HG03432 (cell line): ENCODE measurements around the gene HPX.

ENCODE experiments used
- ATAC-seq: cut with Tn5 transposase; IDR thresholded peaks from one replicate; pipeline ENCODE4 v1.9.1; 2021; ENCODE audit warnings: mild to moderate bottlenecking, moderate library complexity; ENCODE audit not compliant: unreplicated experiment

HPX gene

DNA sequence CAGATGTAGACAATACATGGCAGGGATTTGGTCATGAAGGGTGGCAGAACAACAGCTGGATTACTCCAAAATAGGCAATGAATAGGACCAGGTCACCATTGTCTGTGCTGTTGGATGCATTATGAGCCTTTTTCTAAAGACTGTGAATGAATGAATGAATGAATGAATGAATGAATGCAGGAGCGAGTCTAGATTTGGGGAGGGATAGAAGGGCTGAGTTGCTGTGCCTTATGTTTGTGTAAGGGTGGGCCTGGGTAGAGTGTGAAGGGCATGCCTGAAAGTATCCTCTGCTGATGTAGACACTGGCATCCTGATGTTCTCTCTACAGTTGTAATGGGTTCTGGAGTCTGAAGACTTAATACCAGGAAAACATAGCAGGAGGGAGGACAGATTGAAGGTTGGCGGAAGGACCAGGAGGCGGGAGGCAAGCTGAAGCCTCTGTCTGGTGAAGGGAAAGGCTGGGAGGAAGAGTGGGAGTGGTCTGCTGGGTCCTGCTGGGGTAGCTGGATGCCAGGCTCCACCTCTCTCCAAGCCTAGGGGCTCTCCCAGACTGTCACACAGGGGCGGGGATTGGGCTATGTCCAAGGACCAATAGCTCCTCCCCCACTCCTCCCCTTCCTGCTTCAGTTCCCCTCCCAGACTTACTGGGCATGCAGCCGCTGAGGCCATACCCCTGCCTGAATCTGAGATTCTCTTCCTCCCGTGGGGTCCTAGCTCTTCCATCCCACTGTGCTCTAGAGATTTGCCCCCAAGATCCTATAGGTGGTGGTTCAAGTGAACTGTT lies 28.1 kb upstream of the HPX start:
- ATAC-seq, result peak; percentile 77

DNA sequence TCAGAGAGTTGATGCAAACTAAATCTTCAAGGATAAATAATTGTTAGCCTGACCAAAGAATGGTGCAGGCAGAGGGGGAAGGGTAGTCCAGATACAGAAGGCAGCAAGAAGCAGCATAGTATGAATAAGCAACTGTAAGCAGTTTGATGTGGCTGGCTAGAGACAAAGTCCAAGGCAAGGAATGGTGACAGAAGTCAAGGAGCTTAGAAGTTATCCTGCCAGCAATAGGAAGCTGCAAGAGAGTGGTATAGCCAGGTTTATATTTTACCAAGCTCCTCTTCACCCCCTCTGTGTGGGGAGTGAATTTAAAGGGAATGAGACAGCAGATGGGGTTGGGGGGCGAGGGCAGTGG lies 18.3 kb upstream of the HPX start:
- no peak for ATAC-seq

DNA sequence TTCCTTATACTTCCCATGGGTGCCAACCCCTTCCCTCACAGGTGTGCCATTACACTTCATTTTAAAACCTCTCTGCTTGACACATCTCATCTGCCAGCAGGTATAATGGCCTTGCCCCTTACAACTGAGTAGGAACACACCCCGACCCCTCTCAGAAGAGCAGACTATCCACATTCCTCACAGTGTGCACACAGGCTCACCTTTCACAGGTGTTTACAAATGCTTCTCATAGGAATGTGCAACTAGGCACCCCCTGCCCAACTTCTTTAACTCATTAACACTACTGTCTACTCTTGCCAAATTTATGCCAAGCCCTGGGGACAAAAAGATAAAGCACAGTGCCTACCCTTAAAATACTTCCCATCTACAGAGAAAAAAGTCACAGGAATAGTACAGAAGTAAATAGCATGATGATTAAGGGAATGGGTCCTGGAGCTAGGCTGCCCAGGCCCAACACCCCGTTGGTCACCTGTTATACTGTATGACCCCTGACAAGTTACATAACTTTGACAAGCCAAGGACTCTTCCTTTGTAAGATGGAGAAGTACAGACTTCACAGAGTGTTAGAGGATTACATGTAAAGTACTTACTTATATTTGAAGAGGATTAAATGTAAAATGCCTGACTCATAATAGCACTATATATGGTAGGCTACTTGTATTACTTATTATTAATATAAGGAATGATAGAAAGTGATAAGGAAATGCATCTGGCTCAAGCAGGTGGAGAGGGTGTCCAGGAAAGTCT lies 17.7 kb upstream of the HPX start:
- ATAC-seq, result no peak

DNA sequence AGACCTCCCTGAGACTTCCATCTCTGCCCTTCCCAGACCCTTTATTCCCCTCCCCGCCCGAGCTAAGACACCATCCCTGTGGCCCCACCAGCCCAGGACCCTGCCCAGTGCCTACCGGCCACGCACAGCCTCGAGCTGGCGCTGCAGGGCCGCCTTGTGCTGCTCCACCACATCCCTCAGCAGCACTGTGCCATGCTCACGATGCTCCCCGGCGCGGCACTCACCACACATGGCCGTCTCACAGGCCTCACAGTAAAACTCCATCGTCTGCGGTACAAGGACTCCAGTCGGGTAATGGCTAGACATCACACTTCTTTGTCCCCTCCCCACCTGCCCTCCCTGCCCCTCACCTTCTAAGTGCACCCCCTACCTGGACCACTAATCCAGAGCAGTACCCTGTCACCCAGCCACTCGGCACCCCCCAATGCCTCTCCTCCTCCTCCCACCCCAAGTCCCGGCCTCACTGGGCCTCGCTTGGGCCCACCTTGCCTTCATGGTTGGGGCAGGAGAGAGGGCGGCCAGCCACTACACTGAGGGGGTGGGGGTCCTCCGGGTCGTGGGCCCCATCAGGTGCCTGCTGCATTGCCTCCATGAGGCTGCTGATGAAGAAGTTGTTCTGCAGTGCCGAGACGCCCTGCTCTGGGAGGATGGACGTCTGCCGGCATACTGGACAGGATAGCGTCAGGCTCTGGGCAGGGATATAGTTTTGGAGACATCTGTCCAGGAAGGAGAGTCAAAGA lies 17.0 kb upstream of the HPX start:
- ATAC-seq, result no peak

DNA sequence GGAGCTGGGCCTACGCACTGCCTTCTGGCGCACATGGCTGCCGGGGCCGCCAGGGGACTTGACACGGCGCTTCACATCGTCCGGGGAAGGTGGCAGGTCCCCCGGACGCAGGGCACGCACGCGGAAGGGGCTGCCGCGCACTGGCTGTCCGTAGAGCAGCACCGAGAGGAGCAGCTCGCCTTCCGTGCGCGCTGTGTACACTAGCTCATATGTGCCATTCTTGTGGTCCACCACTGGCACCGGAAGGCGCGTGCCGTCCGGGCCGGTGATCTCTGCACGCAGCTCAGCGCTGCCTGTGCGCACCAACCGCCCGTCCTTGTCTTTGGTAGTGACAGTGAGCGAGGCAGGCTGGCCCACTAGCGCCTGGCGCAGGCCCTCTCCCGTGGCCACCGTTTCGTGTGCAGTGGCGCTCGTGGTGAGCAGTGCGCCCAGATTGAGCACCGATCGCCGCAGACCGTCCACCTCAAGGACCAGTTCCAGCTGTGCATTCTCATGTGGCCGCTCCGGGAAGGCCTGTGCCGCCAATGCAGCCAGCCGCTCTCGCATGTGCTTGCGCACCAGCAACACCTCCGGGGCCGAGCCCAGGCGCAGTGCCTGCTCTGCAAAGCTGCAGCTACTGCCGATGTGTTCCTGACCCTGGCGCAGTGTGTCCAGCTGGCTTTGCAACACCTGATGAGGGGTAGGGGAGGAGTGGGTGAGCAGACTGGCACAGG lies 15.7 kb upstream of the HPX start:
- ATAC-seq, result no peak

DNA sequence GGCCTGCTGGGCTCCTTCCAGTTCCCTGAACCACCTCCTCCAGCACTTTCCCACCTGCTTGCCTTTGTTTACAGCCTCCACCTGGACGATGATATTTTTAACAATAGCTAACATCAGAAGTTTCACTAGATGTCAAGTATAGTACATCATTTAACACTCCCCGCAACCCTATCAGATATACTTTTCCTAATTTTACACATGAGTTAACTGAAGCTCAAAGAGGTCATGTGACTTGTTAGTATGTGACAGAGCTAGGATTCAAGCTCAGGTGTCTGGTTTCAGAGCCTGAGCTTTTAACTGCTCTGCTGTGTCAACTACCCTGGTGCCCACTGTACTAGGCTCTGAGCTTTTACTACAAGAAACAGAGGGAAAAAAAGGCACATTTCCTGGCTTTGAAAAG lies 14.3 kb upstream of the HPX start:
- ATAC-seq, result no peak

DNA sequence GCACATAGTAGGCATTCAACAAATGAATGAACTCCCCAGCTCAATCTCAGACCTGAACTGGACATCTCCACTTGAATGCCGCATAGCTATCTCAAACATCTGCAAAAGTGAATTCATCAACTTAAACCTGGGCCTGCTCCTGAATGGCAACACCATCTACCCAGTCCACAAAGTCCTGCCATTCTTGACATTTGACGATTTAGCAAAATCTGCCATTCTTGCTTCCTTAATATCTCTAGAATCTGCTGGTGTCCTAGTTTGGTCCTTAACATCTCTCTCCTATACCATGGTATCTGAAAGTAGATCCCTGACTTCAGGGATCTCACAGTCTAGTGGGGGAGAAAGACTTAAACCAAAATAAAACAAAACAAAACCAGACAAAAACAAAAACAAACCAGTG lies 12.4 kb upstream of the HPX start:
- ATAC-seq, result no peak

DNA sequence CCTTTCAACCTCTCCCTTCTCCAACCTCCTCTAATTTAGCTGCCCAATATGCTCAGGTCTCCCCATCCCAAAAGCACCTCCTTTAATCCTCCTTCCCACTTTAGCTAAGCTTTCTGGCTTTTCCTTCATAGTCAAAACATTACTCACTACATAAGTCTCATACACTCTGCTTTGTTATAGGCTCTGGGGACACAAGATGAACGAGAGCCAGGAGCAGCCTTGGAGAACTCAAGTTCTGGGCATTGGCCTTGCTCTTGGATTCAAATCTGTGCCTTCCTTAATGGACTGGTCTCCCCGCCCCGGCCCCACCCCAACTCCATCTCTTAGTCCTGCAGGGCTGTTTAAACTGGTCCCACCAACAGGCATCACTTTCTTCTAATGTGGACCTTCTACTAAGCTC lies 11.4 kb upstream of the HPX start:
- no peak for ATAC-seq

DNA sequence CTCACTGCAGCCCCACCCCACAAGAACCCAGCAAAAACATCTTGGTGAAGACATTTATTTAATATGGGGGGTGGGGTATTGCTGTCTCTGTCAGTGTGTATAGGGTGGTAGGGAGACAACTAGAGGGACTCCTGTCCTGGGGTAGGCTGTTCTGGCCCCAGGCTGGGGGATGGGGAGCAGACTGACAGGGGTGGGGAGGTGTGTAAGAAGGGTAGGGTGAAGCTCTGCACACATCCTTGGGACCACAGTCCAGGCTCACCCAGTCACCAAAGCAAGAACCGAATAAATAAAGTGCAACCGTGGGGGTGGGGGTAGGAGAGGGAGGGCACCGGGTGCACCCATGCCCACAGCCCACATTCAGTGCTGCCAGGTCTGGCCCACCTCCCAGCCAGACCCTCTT lies 7.8 kb upstream of the HPX start:
- no peak for ATAC-seq

DNA sequence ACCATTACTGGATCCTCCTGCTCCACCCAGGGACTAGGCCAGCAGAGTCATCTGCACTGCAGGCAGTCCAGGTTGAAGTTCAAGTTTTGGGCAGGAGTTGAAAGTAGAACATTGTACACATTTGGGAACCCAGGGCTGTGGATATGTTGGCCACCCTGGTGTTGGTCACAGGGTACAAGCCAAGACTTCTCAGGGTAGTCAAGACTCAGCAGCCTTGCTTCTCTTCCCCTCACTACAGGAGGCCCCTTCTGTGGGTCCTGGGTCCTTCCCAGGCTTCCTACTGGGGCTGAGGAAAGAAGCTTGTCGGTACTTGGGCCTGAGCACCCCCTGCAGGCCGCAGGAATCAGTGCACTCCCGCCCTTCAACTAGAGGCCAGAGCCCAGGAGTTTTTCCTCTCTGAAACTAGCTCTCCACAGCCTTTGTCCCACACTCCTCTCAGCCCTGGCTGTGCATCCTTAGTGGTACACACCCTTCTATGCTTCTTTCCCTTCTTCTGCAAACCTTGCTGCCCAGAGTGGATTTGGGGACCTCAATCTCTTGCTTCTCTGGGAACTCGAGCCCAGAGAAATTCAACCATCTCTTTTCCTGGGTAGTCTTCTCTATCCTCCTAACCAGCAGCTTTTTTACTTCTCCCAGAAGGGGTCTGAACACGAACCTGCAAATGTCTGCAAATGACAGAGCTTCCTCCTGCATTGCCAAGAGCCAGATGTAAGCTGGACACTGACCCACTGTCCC lies 2.6 kb upstream of the HPX start:
- peak; percentile 86 for ATAC-seq

DNA sequence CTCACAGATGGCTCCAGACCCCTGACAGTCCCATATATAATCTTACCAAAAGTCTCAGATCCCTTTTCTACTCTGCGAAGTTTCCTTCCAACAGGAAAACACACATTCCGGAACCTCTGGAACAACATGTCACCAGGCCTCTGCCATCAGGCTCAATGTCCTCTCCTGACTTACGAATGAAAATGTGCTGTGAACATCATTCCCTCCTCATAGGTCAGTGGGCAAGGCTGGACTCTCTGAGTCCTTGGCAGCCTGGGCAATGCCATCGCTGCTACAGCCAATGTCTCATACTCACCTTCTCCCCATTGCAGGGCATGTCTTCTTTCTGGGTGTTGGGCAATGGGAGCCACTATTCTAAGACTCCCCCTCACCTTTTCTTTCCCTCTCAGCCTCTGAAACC lies 1.7 kb upstream of the HPX start:
- ATAC-seq, result no peak

DNA sequence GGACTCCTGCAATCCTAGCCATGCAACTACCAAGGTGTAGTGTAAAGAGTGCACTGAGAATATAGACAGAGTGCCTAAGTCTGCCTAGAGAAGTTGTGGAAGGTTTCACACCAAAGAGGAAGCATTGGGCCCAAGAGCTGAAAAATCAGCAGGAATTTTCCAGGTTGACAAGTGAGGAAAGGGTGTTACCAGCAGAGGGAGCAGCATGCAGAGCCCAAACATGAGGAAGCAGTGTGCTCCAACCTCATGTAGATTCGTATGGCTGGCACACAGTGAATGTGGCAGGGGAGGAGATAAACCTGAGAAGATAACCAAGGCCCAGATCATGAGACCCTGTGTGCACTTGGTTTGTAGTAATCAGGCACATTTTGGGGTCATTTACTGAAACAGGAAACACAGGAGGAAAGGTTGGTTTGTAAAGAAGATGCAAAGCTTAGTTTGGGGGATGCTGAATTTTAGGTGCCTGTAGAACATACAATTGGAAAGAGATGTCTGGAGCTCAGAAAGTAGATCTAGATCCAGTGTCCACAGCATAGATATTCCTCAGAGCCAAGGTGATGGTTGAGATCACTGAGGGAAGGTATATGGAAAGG lies 1.7 kb downstream of the HPX start:
- ATAC-seq, result no peak

DNA sequence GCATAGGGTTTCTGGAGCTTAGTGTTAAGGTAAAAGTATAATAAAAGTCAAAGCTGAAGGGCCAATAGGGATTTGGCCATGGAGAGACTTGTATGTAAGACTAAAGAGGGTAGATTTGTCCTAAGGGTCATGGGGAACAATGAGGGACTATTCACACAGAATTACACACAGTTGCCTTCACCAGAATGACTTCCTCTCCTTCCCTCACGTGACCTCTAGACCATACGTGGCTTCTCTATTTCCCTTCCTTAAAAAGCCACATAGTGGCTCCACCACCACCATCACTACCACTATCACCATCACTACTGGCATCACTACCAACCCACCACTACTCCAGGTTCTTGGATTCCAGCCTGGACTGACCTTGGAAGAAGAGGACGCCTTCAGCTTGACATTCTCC lies 2.8 kb downstream of the HPX start:
- no peak for ATAC-seq

DNA sequence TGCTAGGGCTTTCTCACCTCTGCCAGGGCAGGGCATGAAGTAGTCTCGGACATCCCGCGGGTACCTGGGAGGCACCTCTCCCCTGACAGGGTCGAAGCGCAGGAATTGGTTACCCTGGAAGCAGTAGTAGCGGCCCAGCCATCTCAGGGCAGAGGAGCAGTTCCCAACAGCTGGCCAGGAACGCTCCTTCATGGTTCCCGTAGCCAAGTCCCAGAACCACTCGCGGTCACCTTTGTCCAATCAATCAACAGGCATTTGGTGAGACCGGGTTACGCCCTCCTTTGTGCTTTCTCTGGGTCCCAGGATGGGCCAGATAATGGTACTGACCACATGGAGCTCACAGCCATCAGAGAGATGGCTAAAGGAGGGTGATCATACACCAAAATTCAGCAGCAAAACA lies 3.4 kb downstream of the HPX start:
- no peak for ATAC-seq

DNA sequence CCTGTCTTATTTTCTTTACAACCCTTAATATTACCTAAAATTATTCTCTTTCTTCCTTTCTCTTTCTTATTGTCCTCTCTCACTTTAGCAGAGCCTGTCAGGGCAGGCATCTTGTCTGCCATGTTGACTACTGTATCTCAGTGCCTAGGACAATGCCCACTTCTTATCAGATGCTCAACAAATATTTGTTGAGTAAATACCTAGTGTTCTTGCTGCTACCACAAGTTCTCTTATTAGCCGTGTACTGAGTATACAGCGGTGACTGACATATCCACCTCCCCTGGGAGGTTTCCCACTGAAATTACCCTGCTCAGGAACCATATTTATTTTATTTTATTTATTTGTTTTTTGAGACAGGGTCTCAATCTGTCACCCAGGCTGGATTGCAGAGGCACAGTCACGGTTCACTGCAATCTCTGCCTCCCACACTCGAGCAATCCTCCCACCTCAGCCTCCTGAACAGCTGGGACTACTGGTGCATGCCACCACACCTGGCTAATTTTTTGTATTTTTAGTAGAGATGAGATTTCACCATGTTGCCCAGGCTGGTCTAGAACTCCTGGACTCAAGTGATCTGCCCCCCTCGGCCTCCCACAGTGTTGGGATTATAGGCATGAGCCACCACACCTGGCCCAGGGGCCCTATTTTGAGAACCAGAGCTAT lies 6.7 kb downstream of the HPX start:
- ATAC-seq, result peak; percentile 57

DNA sequence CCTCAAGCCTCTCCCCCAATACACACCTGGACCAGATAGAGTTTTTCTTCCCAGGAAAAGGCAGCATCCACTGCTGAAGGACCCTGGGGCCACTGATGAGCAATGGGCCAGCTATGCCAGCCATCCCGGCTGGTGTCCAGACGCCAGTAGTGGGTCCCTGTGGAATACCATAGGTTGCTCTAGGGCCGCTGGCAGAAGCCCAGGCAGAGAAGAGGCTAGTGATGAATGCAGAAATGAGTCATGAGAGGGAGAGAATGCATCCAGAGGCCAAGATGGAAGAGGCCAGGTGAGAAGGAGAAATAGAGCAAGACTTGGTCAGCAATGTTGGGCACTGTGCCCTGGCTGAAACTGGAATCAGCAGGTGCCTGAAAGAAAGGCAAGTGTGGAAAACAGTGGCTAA lies 8.9 kb downstream of the HPX start:
- no peak for ATAC-seq

DNA sequence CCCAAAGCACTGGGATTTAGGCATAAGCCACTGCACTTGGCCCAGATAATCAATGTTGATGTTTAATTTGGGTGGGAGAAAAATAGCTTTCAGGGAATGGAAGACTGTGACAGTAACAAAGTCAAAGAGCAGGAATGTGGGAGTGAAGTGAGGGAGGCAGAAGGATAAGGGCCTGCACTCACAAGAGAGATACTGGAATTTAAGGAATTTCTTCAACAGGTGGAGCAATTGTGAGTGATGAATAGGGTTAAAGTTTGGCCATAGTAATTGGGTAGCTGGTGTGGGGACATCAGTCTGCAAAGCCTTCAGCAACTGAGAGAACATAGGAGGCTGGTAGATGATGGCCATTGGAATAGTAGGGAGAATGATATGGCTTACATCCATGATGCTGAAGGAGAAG lies 13.3 kb downstream of the HPX start:
- ATAC-seq, result no peak

DNA sequence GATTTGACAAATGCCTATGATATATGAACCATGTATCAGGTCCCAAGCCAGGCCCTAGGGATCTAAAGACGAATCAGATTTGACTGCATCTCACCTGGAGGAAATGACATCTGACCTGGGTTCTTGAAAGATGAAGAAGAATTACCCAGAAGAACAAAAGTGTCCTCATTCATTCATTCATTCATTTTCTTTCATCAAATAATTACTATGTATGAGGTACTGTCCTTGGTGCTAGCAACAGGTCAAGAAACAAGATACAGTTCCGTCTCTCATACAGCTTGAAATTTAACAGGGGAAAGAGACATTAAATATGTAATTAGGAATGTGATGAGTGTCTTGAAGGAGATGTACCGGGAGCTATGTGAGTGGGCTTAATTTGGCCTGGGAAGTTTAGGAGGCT lies 20.1 kb downstream of the HPX start:
- ATAC-seq, result no peak

DNA sequence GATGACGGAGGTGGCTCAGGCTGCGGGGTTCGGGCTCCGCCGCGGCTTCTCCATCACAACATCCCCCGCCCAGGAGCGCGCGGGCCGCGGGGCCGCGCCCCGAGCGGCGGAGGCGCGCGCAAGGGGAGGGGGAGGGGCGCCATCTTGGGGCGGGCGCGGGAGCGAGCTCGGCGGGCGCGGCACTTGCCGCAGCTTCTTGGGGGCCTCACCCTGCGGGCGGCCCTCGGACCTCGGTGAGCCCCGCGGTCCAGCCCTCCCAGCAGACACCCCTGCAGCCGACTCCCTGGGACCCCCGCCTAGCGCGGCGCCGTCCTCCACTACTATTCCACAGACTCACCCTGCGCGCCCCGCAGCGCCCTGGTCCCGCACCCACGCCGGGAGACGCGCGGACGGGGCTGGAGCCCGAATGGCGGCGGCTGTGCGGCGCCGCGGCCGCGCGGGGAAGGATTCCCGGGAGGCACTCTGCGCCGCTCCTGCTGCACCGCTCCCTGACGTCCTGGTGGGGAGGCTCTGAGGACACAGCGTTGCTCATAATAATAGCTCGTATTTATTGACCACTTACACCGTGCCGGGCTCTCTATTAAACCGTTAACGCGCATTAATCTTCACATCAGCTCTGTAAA lies 21.7 kb downstream of the HPX start, which contains the start of gene APBB1:
Gene APBB1, minus strand, starts transcription at position 86 of the 623 bp plus-strand sequence. CDS start 7,747 bp downstream, outside the sequence.
- ATAC-seq, result peak; percentile 66
